Measurements from ENCODE around the gene VCL.
A peak's percentile ranks its signal among the peaks of the same experiment; 100 is the strongest.

DNA sequence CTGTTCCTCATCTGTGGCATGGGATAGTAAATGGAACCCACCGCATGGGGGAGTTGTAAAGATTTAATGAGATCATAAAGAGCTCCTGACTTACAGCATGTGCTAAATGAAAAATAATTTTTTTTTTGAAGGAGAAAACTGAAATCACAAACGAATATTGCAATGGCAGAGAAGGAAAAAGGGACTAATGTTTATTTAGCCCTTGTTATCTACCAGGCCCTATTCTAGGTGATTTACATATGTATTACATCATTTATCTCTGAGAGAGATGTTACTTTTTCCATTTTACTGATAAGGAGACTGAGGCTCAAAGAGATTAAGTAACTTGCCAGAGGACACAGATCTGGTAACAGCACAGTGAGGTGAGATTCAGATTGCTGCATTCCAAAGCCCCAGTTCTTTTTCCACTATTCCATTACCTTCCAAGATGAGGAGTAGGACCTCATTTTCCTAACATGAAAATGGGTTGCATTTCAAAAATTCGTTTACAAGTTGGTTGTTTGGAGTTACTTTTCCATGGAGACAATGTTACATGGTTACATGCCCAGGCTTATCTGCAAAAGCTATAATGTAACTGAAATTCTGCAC lies 28.6 kb downstream of the VCL start:
- TF ChIP-seq, protein P1, sequence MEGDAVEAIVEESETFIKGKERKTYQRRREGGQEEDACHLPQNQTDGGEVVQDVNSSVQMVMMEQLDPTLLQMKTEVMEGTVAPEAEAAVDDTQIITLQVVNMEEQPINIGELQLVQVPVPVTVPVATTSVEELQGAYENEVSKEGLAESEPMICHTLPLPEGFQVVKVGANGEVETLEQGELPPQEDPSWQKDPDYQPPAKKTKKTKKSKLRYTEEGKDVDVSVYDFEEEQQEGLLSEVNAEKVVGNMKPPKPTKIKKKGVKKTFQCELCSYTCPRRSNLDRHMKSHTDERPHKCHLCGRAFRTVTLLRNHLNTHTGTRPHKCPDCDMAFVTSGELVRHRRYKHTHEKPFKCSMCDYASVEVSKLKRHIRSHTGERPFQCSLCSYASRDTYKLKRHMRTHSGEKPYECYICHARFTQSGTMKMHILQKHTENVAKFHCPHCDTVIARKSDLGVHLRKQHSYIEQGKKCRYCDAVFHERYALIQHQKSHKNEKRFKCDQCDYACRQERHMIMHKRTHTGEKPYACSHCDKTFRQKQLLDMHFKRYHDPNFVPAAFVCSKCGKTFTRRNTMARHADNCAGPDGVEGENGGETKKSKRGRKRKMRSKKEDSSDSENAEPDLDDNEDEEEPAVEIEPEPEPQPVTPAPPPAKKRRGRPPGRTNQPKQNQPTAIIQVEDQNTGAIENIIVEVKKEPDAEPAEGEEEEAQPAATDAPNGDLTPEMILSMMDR (IDR thresholded peaks at IDR 0.05 in 2 of 3, conservative IDR thresholded peaks at IDR 0.05 in 1 of 3; ENCODE audit: insufficient read depth in 2 of 3, low read depth in 1 of 3, low read length in 3 of 3), result peak; percentile 12 to 35 (median 18); a peak in 3 of 6 replicates
- TF ChIP-seq YBX1 (IDR thresholded peaks at IDR 0.05), result no peak

Data from K562 (cell line).